K562 (cell line): ENCODE results near the gene STK24. TPM values are rescaled to one million over a fixed set of nuclear protein-coding genes. Genes with fewer than 3 reads are reported as not detected.

Experiments
- ATAC-seq: fragments of 200-7000 bp; cut with Tn5 transposase; 3 replicates; pipeline ENCODE4 v1.9.1; 2020; ENCODE audit warnings: moderate library complexity
- BruUV-seq: library from RNA; stranded (reverse); fragments of 400-500 nt; replicated peaks from 2 replicates; lab custom pipeline; 2021; lab: Mats Ljungman, UMichigan
- CTCF ChIA-PET: fragments of 300-600 bp; formaldehyde crosslinking; extraction: SDS; loops from one replicate; lab custom pipeline; 2021; ENCODE audit warnings: low intra/inter-chr PET ratio; lab: Yijun Ruan, JAX
- POLR2A ChIA-PET: fragments of 300-600, 350-650 bp; sonication (Branson Sonifier 250); formaldehyde crosslinking; extraction: SDS; loops from one replicate; lab custom pipeline; 2021; ENCODE audit warnings: antibody characterized with exemption, inconsistent platforms; lab: Yijun Ruan, JAX
- DNase-seq, 4 experiments: peaks; one replicate each; pipeline versions ENCODE4 v3.0.0 to v3.0.0-alpha.2; 2011 to 2018; ENCODE audit warnings: low spot score in 3 of 4, mixed read lengths in 3 of 4; ENCODE audit errors: extremely low read depth in 1 of 4
- FAIRE-seq: peaks from 2 replicates; lab custom pipeline; 2011; peaks lifted over from hg19 to GRCh38; lab: Jason Lieb, UNC
- H2AFZ ChIP-seq: 2 replicates; pipeline ENCODE4 v1.6.0; 2011; ENCODE audit warnings: low read depth, low read length, control low read depth, inconsistent platforms
- H3K27ac ChIP-seq: fragments of 200-600 bp; 3 replicates; pipeline ENCODE4 v1.8.0; 2011; ENCODE audit warnings: low read depth, mild to moderate bottlenecking, control low read depth, inconsistent platforms, low read length, moderate library complexity, mixed read lengths; ENCODE audit errors: extremely low read depth
- H3K27me3 ChIP-seq, 2 experiments: fragments of 300-600 bp in 1 of 2; 2 replicates in 1 of 2; 3 replicates in 1 of 2; pipeline versions ENCODE4 v1.6.0 to v1.8.0; 2011; ENCODE audit warnings: inconsistent platforms in 2 of 2, low read length in 2 of 2, mild to moderate bottlenecking in 1 of 2, mixed read lengths in 1 of 2, moderate library complexity in 1 of 2; ENCODE audit not compliant: control insufficient read depth in 2 of 2, insufficient read depth in 2 of 2
- H3K36me3 ChIP-seq: fragments of 300-600 bp; 3 replicates; pipeline ENCODE4 v1.8.0; 2011; ENCODE audit warnings: mild to moderate bottlenecking, low read length, inconsistent platforms; ENCODE audit not compliant: control insufficient read depth, insufficient read depth
- H3K4me1 ChIP-seq, 2 experiments: fragments of 200-600 bp in 1 of 2; replicated peaks in 1 of 2; 2 replicates in 1 of 2; 3 replicates in 1 of 2; pipeline versions ENCODE4 v1.5.1 to v1.8.0; 2011; ENCODE audit warnings: inconsistent platforms in 2 of 2, low read length in 2 of 2, mild to moderate bottlenecking in 1 of 2, mixed read lengths in 1 of 2, moderate library complexity in 1 of 2; ENCODE audit not compliant: control insufficient read depth in 2 of 2, insufficient read depth in 2 of 2
- H3K4me2 ChIP-seq: 2 replicates; pipeline ENCODE4 v1.6.1; 2011; ENCODE audit warnings: low read length, control low read depth, inconsistent platforms, mixed read lengths; ENCODE audit not compliant: insufficient read depth
- H3K4me3 ChIP-seq: fragments of 200-600 bp; sonication (generic), shearing (Covaris generic); 2 replicates; pipeline ENCODE4 v1.5.1; 2016; ENCODE audit warnings: control low read depth, inconsistent platforms
- H3K79me2 ChIP-seq: fragments of 200-600 bp; 3 replicates; pipeline ENCODE4 v1.8.0; 2011; ENCODE audit warnings: low read length, inconsistent platforms; ENCODE audit not compliant: control insufficient read depth, insufficient read depth
- H3K9ac ChIP-seq, 2 experiments: 2 replicates each; pipeline versions ENCODE4 v1.6.0 to v1.6.1; 2011; ENCODE audit warnings: low read depth in 2 of 2, low read length in 2 of 2, control low read depth in 1 of 2, inconsistent platforms in 1 of 2, mild to moderate bottlenecking in 1 of 2, mixed read lengths in 1 of 2; ENCODE audit not compliant: insufficient read depth in 1 of 2
- H3K9me1 ChIP-seq: one replicate; pipeline ENCODE4 v1.6.0; 2011; ENCODE audit warnings: inconsistent platforms, mild to moderate bottlenecking, low read length, moderate library complexity; ENCODE audit not compliant: control insufficient read depth, insufficient read depth
- H3K9me3 ChIP-seq: replicated peaks from 2 replicates; pipeline ENCODE4 v1.5.1; 2011; ENCODE audit warnings: low read depth, low read length, inconsistent platforms; ENCODE audit not compliant: control insufficient read depth, insufficient read depth
- H4K20me1 ChIP-seq: replicated peaks from 2 replicates; pipeline ENCODE4 v1.6.1; 2011; ENCODE audit warnings: low read length, inconsistent platforms, mixed read lengths; ENCODE audit not compliant: control insufficient read depth, insufficient read depth
- BHLHE40 ChIP-seq: IDR thresholded peaks from 2 replicates; pipeline ENCODE4 v1.6.1; 2011; ENCODE audit warnings: low read length, improper control_type of control experiment
- CAMTA2 ChIP-seq: fragments of 250-450 bp; sonication (Bioruptor Pico); conservative IDR thresholded peaks from 2 replicates; pipeline ENCODE4 v1.5.1; 2022
- CBX3 ChIP-seq, 2 experiments: IDR thresholded peaks; 1 replicate in 1 of 2; 2 replicates in 1 of 2; pipeline ENCODE4 v1.6.1; 2012; ENCODE audit warnings: inconsistent platforms in 2 of 2, low read length in 2 of 2, borderline replicate concordance in 1 of 2, control low read depth in 1 of 2
- KDM5B ChIP-seq: fragments of 200-600 bp; sonication (generic); IDR thresholded peaks from 2 replicates; pipeline ENCODE4 v1.6.1; 2012; ENCODE audit warnings: low read depth, mild to moderate bottlenecking, moderate library complexity, low read length, control low read depth, inconsistent platforms; ENCODE audit not compliant: insufficient replicate concordance
- KLF13 ChIP-seq: fragments of 450-650 bp; IDR thresholded peaks from 2 replicates; pipeline ENCODE4 v1.6.1; 2016; ENCODE audit warnings: missing genetic modification characterization, low read depth, mild to moderate bottlenecking, missing compliant biosample characterization, moderate library complexity, borderline replicate concordance
- MYC ChIP-seq, 2 experiments: fragments of 250-450 bp in 1 of 2; sonication (Bioruptor Pico) in 1 of 2; IDR thresholded peaks; 2 replicates each; pipeline versions ENCODE4 v1.5.1 to v1.6.1; 2012 to 2021; ENCODE audit warnings: low read depth in 2 of 2, borderline replicate concordance in 1 of 2, improper control_type of control experiment in 1 of 2, low read length in 1 of 2, mild to moderate bottlenecking in 1 of 2, moderate library complexity in 1 of 2
- NFATC3 ChIP-seq: fragments of 450-650 bp; IDR thresholded peaks from 2 replicates; pipeline ENCODE4 v1.6.1; 2017; ENCODE audit warnings: mild to moderate bottlenecking
- NR2F6 ChIP-seq: fragments of 450-650 bp; formaldehyde crosslinking; IDR thresholded peaks from 2 replicates; pipeline ENCODE4 v1.4.0; 2020; ENCODE audit warnings: mild to moderate bottlenecking
- STAT5B ChIP-seq: fragments of 250-450 bp; sonication (Bioruptor Pico); IDR thresholded peaks from 2 replicates; pipeline ENCODE4 v1.8.0; 2021; ENCODE audit warnings: mild to moderate bottlenecking, inconsistent platforms
- TAL1 ChIP-seq: fragments of 450-650 bp; IDR thresholded peaks from 2 replicates; pipeline ENCODE4 v1.6.1; 2016; ENCODE audit warnings: mild to moderate bottlenecking
- TARDBP ChIP-seq: fragments of 450-650 bp; IDR thresholded peaks from 2 replicates; pipeline ENCODE4 v1.6.1; 2016
- XRCC5 ChIP-seq: fragments of 200-400 bp; formaldehyde crosslinking; IDR thresholded peaks from 2 replicates; pipeline ENCODE4 v1.6.1; 2017; ENCODE audit warnings: low read depth, mild to moderate bottlenecking, low read length
- ZBTB7A ChIP-seq: IDR thresholded peaks from 2 replicates; pipeline ENCODE4 v1.6.1; 2011; ENCODE audit warnings: low read depth, mild to moderate bottlenecking, low read length, moderate library complexity, borderline replicate concordance; ENCODE audit not compliant: control insufficient read depth
- ZNF197 ChIP-seq: fragments of 200-800 bp; sonication (Bioruptor generic); IDR thresholded peaks from 2 replicates; pipeline ENCODE4 v1.6.1; 2016; ENCODE audit warnings: low read depth, missing genetic modification characterization, missing compliant biosample characterization
- ZNF224 ChIP-seq: sonication (generic); formaldehyde crosslinking; IDR thresholded peaks from 2 replicates; pipeline ENCODE4 v1.8.0; 2022; ENCODE audit warnings: mild to moderate bottlenecking, missing genetic modification reagents
- ZNF274 ChIP-seq: IDR thresholded peaks from 2 replicates; pipeline ENCODE4 v1.6.1; 2011; ENCODE audit warnings: low read depth, mild to moderate bottlenecking, low read length, moderate library complexity, borderline replicate concordance
- ZNF57 ChIP-seq: fragments of 450-650 bp; formaldehyde crosslinking; IDR thresholded peaks from 2 replicates; pipeline ENCODE4 v1.4.0; 2020; ENCODE audit warnings: mild to moderate bottlenecking, moderate library complexity
- WGBS: fragments of 100-300 bp; shearing (Covaris generic); methylation state at CpG from one replicate; pipeline ENCODE4 v1.1.6; 2016; ENCODE audit warnings: low coverage, mixed read lengths; ENCODE audit not compliant: insufficient coverage; ENCODE audit errors: missing lambda C conversion rate; 5-methylcytosine and 5-hydroxymethylcytosine counted together
- in situ Hi-C: fragments of 300-500 bp; cut with MboI; formaldehyde crosslinking; loops from 4 replicates; pipeline ENCODE4 v1.15.0; 2018; ENCODE audit warnings: inconsistent platforms, mixed read lengths
- intact Hi-C: fragments of 100-400 bp; cut with micrococcal nuclease; formaldehyde crosslinking; loops from 2 replicates; pipeline ENCODE4 v1.14.2; 2022
- polyA plus RNA-seq, 8 experiments: library from polyadenylated mRNA; depleted of rRNA in 4 of 8; stranded (reverse) in 5 of 8; unstranded in 3 of 8; fragments of >200 nt; fragmentation: Nextera tagmentation in 2 of 8; fragmentation: Illumina TruSeq in 1 of 8; extraction: Ambion mirVana in 2 of 8; extraction: Trizol in 1 of 8; gene quantifications; 2 replicates each; pipeline versions ENCODE4 v1.2.1 to v1.2.3, GENCODE V29; 2011 to 2014; ENCODE audit warnings: inconsistent platforms in 1 of 8, missing spikeins in 1 of 8
- total RNA-seq, 7 experiments: library from RNA; depleted of rRNA in 6 of 7; stranded (reverse); fragments of >200 nt in 6 of 7; fragmentation: Illumina TruSeq in 2 of 7; extraction: Trizol in 2 of 7; gene quantifications; 2 replicates each; pipeline versions ENCODE4 v1.2.1 to v1.2.3, GENCODE V29; 2011 to 2021; ENCODE audit warnings: low replicate concordance in 1 of 7
- TF ChIP-seq, protein P1 (sequence below): fragments of 450-650 bp; IDR thresholded peaks from 2 replicates; pipeline ENCODE4 v1.6.1; 2017; ENCODE audit warnings: mild to moderate bottlenecking, moderate library complexity

Gene STK24
- total and polyA plus RNA-seq, 9 of the 15 experiments (the other 6 are each of a cell fraction or from before 2014, with no cell fraction given): 3.8 to 78.4 (median 28.2) TPM

DNA sequence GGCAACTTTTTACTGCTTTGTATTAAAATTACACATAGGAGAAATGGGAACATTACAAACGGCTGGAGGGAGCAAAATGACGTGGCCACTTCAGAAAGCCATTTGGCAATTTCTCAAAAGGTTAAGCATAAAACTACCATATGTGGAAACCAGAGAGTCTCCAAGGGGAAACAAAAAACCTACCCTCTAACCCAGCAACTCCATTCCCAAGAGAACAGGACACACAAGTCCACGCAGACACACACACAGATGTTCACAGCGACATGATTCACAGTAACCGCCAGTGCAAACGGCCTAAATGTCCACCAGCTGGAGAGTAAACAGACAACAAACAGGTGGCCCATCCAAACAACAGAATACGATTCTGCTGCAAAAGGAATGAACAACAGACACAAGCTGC, 37.2 kb downstream of the STK24 start:
- in situ Hi-C loops: no loop called here
- BruUV-seq: no TSS peak
- ChIA-PET POLR2A (no interaction called here), CTCF (no interaction called here)
- Histone ChIP-seq H3K27me3 (no peaks in the 10 kb centered on the region), H3K4me1 (peaks cover 22 to 27% of the 10 kb centered on the region in 2 experiments), H3K9ac (no peak overlapping the region), H4K20me1 (peaks cover 52% of the 10 kb centered on the region), H3K9me1 (peaks cover 12% of the 10 kb centered on the region), H3K79me2 (peaks cover 90% of the 10 kb centered on the region), H3K4me3 (no peak overlapping the region), H3K4me2 (no peak overlapping the region), H2AFZ (no peak overlapping the region), H3K9me3 (no peaks in the 10 kb centered on the region), H3K36me3 (peaks cover 8% of the 10 kb centered on the region; the same call in 1 of the 3 replicates), H3K27ac (no peak overlapping the region)
- DNase-seq (no peak), ATAC-seq (no peak), FAIRE-seq (no peak)
- TF ChIP-seq NR2F6: no peak
- no peak for TF ChIP-seq STAT5B (CRISPR knock-in tag)
- TF ChIP-seq CAMTA2: no peak
- TF ChIP-seq NFATC3: no peak
- TF ChIP-seq ZNF224 (CRISPR knock-in tag): no peak
- TF ChIP-seq ZBTB7A: no peak
- no peak for TF ChIP-seq ZNF197 (CRISPR knock-in tag)
- TF ChIP-seq TARDBP: no peak
- TF ChIP-seq ZNF57 (CRISPR knock-in tag): no peak
- no peak for TF ChIP-seq XRCC5
- no peak for TF ChIP-seq BHLHE40
- TF ChIP-seq, protein P1, sequence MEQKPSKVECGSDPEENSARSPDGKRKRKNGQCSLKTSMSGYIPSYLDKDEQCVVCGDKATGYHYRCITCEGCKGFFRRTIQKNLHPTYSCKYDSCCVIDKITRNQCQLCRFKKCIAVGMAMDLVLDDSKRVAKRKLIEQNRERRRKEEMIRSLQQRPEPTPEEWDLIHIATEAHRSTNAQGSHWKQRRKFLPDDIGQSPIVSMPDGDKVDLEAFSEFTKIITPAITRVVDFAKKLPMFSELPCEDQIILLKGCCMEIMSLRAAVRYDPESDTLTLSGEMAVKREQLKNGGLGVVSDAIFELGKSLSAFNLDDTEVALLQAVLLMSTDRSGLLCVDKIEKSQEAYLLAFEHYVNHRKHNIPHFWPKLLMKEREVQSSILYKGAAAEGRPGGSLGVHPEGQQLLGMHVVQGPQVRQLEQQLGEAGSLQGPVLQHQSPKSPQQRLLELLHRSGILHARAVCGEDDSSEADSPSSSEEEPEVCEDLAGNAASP: no peak
- TF ChIP-seq CBX3 (IDR thresholded peaks at IDR 0.05; ENCODE audit: borderline replicate concordance in 1 of 2, low read length in 2 of 2): no peak
- no peak for TF ChIP-seq KLF13
- no peak for TF ChIP-seq KDM5B
- TF ChIP-seq ZNF274: no peak
- TF ChIP-seq TAL1: no peak
- no peak for TF ChIP-seq MYC (IDR thresholded peaks at IDR 0.05; ENCODE audit: low read depth, low read length)
- TF ChIP-seq MYC (CRISPR knock-in tag; IDR thresholded peaks at IDR 0.05; ENCODE audit: borderline replicate concordance, low read depth): no peak
- intact Hi-C loops: no loop called here
- WGBS: 87% methylated on average over 7 of the region's 7 CpGs
